ENCODE results near the gene TSC22D4.
"Not testable (repeated sequence)": the region's sequence is repeated elsewhere in the genome, so short reads cannot be mapped to it uniquely, and the experiment has no call there.

Gene TSC22D4

DNA sequence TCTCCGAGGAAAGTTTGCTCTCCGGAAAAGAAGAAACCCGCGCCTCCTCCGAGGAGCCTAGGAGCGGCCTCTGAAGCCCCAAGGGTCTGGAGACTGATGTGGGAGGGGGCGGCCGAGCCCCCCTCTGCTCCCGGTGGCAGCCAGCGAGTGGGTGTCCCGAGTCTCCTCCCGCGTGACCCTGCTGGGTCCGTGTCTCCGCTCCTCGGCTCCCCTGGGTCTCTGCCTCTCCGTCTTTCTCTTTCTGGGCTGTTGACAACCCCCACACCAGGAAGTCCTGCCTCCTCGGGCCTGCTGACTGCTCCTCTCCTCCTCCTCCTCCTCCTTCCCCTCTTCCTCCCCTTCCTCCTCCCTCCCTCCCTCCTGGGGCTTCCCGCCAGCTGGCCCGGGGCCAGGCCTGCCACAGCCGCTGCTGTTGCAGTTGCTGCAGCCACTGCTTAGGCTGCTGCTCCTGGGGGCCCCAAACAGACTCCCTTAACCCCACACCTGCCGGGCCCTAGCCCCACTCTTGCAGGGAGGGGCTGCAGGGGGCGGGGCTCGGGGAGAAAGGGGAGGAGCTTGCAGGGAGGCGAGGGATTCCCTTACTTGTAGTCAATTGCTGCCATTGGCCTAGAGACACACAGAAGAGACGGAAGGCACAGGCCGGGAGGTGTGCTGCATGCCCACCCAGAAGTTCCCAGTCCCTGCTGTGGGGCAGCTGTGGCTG is at the start of gene TSC22D4:
Gene TSC22D4, minus strand, starts transcription at position 257 of the 703 bp plus-strand sequence. CDS start 1,176 bp downstream, outside the sequence.
- peak; percentile 95 for DNase-seq (ENCODE audit: low spot score)

DNA sequence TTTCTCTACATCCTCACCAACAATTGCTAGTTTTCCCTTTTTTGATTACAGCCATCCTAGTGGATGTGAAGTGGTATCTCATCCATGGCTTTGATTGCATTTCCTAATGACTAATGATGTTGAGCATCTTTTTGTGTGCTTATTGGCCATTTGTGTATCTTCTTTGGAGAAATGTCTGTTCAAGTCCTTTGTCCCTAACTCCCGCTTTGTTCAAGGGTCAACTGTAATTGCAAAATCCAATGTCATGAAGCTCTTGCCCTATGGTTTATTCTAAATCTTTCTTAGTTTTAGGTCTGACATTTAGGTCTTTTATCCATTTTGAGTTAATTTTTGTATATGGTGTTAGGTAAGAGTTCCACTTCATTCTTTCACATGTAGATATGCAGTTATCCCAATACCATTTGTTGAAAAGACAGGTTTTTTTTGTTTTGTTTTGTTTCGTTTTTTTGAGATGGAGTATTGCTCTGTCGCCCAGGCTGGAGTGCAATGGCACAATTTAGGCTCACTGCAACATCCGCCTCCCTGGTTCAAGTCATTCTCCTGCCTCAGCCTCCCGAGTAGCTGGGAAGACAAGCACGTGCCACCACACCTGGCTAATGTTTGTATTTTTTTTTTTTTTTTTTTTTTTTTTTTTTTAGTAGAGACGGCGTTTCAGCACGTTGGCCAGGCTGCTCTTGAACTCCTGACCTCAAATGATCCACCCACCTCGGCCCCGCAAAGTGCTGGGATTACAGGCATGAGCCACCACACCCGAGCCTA is 49.3 kb upstream of the TSC22D4 start:
- not testable (repeated sequence) for DNase-seq (ENCODE audit: low spot score)

DNA sequence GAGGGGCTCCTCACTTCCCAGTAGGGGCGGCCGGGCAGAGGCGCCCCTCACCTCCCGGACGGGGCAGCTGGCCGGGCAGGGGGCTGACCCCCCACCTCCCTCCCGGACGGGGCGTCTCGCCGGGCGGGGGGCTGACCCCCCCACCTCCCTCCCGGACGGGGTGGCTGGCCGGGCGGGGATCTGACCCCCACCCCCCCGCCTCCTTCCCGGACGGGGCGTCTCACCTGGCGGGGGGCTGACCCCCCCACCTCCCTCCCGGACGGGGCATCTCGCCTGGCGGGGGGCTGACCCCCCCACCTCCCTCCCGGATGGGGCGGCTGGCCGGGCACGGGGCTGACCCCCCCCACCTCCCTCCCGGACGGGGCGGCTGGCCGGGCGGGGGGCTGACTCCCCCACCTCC is 44.2 kb upstream of the TSC22D4 start:
- not testable (repeated sequence) for DNase-seq (ENCODE audit: low spot score)

DNA sequence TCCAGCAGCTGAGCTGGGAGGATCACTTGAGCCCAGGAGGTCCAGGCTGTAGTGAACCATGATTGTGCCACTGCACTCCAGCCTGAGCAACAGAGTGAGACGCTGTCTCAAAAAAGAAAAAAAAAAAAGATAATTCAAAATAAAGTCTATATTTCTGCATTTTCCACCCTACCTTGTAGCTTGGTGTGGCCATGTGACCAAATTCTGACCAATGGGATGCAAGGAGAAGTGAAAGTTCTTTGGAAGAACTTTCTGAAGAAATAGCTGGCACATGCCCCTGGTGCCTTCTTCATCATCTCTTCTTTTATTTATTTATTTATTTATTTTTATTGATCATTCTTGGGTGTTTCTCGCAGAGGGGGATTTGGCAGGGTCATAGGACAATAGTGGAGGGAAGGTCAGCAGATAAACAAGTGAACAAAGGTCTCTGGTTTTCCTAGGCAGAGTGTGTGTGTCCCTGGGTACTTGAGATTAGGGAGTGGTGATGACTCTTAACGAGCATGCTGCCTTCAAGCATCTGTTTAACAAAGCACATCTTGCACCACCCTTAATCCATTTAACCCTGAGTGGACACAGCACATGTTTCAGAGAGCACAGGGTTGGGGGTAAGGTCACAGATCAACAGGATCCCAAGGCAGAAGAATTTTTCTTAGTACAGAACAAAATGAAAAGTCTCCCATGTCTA is 43.0 kb upstream of the TSC22D4 start:
- not testable (repeated sequence) for DNase-seq (ENCODE audit: low spot score)

DNA sequence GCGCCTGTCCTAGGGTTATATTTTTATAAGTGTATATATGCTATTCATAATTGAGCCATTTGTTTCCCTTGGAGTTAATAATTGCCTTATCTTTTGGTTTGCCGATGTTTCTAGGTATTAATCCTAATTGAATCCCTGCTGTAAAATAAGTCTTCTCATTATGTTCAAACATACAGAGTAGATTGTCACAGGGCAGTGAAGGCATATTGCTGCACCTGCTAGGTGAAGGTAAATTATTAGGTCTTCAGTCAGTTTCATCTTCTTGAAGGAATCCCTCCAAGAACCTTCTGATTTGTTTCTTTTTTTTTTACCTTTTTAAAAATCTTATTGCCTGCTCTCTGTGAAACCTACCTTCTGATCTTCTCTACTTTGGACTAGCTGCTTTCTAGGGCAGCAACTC is 42.1 kb upstream of the TSC22D4 start:
- no peak for DNase-seq (ENCODE audit: low spot score)

DNA sequence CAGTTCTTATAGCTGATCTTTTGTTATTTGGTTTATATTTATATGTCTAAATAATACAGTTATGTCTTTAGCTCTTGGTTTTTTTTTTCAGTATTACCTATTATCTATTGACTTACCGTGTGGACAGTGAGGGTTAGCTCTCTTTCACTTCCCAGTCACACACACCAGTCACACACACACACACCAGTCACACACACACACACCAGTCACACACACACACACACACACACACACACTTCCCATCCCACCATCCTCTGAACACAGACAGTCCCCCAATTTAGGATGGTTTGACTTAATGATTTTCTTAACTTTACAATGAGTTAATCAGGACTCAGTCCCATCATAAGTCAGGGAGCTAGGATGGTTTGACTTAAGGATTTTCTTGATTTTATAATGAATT is 41.1 kb upstream of the TSC22D4 start:
- DNase-seq (ENCODE audit: low spot score), result no peak

DNA sequence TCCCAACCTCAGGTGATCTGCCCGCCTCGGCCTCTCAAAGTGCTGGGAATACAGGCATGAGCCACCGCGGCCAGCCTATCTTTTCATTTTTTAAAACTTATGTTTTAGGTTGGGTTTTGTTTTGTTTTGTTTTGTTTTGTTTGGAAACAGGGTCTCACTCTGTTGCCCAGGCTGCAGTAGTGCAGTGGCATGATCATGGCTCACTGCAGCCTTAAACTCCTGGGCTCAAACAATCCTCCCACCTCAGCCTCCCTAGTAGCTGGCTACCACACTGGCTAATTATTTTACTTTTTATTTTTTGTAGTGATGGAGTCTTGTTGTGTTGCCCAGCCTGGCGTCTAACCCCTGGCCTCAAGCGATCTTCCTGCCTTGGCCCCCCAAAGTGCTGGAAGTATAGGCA is 40.6 kb upstream of the TSC22D4 start:
- no peak for DNase-seq (ENCODE audit: low spot score)

DNA sequence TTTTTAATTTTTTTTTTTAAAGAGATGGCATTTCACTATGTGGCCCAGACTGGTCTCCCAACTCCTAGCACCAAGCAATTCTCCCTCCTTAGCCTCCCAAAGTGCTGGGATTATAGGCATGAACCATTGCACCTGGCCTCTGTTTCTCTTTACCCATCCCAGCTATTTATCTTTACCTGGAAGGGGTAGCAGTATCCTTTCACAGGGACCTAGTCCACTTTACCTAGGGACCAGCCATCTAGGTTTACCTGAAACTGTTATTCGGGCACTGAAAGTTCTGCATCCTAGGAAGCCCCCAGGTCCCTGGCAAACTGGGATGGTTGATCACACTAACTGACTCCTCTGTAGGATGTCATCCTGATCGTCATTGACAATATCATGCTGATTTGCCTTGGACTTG is 38.3 kb upstream of the TSC22D4 start:
- DNase-seq (ENCODE audit: low spot score), result no peak

DNA sequence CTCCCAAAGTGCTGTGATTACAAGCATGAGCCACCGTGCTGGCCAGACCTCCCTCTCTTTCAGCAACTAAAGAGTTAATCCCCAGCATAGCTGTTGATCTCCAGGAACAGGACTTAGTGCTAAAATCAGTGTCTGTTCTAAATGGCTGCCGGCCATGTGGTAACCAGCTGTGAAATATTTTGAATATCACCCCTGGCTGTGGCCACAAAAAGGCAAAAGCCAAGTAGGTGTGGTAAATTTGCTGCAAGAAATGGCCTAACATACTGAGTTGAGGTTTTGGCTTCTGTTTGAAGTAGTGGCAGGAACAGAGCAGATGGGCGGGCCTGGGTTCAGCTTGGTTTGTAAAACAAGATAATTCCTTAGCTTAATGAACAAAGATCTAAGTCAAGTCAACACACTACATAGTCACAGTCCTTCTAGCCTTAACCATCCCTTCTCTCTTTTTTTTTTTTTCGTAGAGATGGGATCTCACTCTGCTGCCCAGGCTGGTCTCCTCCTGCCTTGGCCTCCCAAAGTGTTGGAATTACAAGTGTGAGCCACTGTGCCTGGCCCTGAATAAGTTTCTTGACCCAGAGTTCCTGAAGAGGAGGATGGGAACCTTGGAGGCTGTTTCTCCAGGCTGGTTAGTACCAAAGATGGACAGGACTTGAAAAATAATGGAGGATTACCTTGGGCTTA is 37.3 kb upstream of the TSC22D4 start:
- no peak for DNase-seq (ENCODE audit: low spot score)

DNA sequence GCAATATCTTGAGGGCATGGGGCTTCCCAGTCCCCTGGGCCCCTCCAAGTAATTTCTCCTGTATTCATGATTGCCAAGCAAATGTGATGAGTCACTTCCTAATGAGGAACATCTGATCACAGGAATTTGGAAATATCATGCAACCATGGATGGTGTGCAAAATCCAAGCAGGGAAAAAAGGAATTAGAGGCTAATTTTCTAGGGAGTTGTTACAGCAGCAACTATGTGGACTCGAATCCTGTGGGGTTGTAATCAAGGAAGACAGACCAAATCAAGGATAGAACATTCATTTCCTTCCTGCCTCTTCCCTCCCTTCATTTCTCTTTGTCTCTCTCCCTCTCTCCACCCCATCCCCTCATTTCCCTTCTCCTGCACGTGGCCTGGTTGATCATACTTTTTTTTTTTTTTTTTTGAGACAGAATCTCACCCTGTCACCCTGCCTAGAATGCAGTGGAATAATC is 36.1 kb upstream of the TSC22D4 start:
- DNase-seq (ENCODE audit: low spot score), result no peak

DNA sequence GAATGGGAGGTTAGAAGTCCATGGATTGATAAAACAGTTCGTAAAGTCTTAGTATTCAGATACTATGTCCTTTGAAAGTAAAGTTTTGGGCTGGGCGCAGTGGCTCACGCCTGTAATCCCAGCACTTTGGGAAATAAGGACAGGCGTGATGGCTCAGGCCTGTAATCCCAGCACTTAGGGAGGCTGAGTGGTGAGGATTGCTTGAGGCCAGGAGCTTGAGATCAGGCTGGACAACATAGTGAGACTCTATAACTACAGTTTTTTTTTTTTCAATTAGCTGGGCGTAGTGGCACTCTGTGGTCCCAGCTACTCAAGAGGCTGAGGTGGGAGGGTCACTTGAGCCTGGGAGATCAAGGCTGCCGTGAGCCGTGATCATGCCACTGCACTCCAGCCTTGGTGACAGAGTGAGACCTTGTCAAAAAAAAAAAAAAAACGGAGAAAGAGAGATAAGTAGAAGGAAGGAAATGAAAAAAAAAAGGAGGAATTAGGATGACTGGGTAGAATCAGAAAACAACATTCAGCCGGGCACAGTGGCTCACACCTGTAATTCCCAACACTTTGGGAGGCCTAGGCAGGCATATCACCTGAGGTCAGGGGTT is 34.3 kb upstream of the TSC22D4 start:
- no peak for DNase-seq (ENCODE audit: low spot score)

DNA sequence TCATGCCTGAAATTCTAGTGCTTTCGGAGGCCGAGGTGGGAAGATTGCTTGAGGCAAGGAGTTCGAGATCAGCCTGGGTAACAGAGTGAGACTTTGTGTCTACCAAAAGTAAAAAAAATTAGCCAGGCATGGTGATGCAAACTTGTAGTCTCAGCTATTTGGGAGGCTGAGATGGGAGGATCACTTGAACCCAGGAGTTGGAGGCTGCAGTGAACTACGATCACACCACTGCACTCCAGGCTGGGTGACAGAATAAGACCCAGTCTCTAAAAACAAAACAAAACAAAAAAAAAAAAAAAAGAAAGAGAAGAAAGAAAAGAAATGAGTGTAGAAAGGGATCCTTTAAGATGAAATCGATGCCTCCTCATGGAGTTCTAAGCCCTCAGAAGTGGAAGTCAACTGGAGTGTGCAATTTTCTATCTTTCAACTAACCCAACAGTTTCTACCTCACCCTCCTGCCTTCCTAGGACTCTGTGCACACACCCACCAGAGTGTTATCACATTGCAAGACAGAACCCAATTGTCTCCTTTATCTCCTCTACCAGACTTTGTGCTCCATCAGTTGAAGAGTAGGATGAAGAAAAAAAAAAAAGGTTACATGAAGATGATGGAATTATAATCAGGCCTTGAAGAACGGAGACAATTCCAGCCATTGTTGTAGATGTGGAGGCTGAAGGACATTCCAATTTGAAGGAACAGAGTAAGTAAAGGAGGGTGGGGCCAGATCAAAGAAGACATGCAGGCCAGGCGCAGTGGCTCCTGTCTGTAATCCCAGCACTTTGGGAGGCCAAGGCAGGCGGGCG is 31.6 kb upstream of the TSC22D4 start:
- no peak for DNase-seq (ENCODE audit: low spot score)

DNA sequence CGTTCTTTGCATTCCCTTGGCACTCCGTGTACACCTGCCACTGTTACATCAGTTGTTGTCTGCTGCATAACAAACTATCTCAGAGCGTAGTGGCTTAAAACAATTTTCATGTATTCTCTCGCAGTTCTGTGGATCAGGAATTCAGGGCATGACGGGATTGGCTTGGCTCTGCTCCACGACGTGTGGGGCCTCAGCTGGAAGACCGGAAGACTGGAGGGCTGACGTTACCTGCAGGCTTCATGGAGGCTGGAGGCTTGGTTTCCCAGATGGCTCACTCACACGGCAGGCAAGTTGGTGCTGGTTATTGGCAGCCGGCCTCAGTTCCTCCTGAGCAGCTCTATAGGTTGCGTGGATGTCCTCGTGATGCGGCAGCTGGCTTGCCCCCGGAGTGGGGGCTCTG is 30.2 kb upstream of the TSC22D4 start:
- no peak for DNase-seq (ENCODE audit: low spot score)

DNA sequence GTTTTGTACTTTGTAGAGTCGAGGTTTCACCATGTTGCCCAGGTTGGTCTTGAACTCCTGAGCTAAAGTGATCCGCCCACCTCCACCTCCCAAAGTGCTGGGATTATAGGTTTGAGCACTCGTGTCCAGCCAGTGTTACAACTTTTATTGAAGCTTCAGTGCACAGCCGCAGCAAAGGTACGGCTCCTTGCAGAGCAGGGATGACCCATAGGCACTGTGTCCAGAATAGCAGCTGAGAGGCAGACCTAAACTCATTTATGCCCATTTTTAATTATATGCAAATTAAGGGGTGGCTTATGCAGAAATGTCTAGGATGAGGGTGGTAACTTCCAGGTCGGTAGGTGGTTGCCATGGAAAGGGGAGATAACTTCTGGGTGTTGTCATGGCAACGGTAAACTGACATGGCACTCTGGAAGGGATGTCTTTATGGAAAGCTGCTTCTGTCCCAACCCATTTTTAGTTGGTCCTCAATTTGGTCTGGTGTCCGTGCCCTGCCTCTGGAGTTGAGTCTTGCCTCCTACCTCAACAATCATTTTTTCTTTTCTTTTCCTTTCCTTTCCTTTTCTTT is 27.4 kb upstream of the TSC22D4 start:
- DNase-seq (ENCODE audit: low spot score), result no peak

DNA sequence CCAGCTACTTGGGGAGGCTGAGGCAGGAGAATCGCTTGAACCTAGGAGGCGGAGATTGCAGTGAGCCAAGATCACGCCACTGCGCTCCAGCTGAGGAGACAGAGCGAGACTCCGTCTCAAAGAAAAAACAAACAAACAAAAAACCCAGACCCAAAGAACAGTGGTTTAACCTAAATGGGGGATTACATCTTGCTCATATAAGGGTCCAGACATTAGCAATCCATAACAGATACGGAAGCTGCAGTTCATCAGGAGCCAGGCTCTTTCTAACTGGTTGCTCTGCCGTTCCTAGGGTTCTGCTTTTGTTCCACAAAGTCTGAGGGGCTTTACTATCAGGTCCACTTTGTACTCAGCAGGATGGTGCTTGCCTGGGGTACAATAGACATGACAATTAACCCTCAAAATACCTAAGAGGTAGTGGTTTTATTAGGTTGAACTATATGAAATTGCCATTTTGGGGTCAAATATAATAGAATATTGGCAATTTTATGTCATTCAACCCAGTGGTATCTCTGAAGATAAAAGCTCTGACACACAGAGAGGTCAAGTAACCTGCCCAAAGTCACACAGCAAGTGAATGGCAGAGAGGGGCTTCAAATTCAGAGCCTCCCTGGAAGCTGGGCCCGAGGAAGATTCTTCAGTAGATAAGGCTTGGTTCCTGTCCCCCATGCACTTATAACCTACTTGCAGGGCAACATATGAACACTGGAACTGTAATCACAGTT is 26.0 kb upstream of the TSC22D4 start:
- no peak for DNase-seq (ENCODE audit: low spot score)

DNA sequence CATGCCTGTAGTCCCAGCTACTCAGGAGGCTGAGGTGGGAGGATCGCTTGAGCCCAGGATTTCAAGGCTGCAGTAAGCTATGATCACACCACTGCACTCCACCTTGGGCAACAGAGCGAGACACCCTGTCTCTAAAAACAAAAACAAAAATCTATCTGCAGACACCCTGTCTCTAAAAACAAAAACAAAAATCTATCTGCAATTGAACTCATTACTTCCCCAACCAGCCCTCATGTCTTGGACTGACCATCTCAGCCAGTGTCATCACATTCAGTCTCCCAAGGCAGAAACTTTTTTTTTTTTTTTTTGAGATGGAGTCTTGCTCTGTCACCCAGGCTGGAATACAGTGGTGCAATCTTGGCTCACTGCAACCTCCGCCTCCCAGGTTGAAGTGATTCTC is 25.0 kb upstream of the TSC22D4 start:
- not testable (repeated sequence) for DNase-seq (ENCODE audit: low spot score)

DNA sequence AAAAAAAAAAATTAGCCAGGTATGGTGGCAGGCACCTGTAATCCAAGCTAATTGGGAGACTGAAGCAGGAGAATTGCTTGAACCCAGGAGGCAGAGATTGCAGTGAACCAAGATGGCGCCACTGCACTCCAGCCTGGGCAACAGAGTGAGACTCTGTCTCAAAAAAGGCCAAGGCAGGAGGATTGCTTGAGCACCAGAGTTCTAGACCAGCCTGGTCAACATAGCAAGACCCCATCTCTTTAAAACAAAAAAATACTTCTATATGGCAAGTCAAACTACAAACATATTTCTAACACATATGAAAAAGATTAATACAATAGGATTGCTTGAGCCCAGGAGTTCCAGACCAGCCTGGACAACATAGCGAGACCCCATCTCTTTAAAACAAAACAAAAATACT is 21.7 kb upstream of the TSC22D4 start:
- DNase-seq (ENCODE audit: low spot score), result not testable (repeated sequence)

DNA sequence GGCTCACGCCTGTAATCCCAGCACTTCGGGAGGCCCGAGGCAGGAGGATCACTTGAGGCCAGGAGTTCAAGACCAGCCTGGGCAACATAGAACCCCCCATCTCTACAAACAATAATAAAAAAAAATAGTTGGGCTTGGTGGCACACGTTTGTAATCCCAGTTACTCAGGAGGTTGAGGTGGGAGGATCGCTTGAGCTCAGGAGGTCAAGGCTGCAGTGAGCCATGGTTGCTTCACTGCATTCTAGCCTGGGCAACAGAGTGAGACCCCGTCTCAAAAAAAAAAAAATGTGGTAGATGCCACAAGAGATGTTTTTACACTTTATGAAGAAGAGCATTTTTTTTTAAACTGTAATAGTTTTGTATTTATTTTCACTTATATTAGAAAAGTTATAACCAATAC is 17.5 kb upstream of the TSC22D4 start:
- no peak for DNase-seq (ENCODE audit: low spot score)

DNA sequence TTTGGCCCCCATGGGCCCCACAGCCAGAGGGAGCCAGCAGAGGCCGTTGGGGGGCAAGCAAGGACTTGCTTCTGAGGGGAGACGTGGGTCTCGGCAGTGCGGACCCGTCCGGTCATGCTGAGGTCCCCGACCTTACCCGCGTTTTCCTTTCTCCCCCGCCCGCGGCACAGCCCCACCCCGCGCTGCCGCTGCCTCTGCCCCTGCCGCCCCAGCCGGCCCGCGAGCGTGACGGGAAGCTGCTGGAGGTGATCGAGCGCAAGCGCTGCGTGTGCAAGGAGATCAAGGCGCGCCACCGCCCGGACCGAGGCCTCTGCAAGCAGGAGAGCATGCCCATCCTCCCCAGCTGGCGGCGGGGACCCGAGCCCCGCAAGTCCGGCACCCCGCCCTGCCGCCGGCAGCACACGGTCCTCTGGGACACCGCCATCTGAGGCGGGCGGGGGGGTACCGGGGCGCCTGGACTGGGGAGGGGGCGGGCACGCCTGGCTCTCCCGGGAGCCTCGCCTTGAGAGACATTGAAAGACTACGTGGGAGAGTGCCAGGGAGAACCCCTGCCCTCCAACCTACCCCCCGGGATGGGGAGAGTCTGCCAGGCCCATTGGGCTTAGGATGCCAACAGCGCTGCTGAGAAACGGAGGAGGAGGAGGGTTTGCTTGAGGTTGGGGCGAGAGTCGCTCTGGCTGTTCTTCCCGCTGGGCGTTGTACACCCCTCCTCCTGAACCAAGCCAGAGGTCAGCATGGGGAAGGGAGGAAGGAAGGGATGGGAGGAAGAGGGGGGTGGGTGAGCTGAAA is 14.7 kb upstream of the TSC22D4 start:
- DNase-seq (ENCODE audit: low spot score), result peak; percentile 75
